SK-N-SH treated with all-trans-retinoic acid at 6 μM for 48 hours (cell line): ENCODE data around the gene MICU2.

Experiments used
- ARNTL ChIP-seq: fragments of 450-650 bp; formaldehyde crosslinking; IDR thresholded peaks from 2 replicates; pipeline ENCODE4 v1.5.0; 2020; ENCODE audit warnings: low read depth, mild to moderate bottlenecking, moderate library complexity, borderline replicate concordance
- BACH2 ChIP-seq: fragments of 250-450 bp; sonication (Bioruptor Pico); IDR thresholded peaks from 2 replicates; pipeline ENCODE4 v1.9.0; 2021; ENCODE audit warnings: mild to moderate bottlenecking, borderline replicate concordance
- CSDC2 ChIP-seq: fragments of 250-450 bp; sonication (Bioruptor Pico); IDR thresholded peaks from 2 replicates; pipeline ENCODE4 v1.5.0; 2020; ENCODE audit warnings: mild to moderate bottlenecking, moderate library complexity
- ESRRG ChIP-seq: fragments of 250-450 bp; sonication (Bioruptor Pico); IDR thresholded peaks from 2 replicates; pipeline ENCODE4 v1.6.1; 2021; ENCODE audit warnings: mild to moderate bottlenecking
- ISL1 ChIP-seq: fragments of 250-450 bp; sonication (Bioruptor Pico); IDR thresholded peaks from 2 replicates; pipeline ENCODE4 v2.1.2; 2022; ENCODE audit warnings: mild to moderate bottlenecking, moderate library complexity
- PATZ1 ChIP-seq: fragments of 250-450 bp; sonication (Bioruptor Pico); IDR thresholded peaks from 2 replicates; pipeline ENCODE4 v1.8.0; 2020; ENCODE audit warnings: mild to moderate bottlenecking, moderate library complexity, borderline replicate concordance
- PPARA ChIP-seq: fragments of 250-450 bp; sonication (Bioruptor Pico); IDR thresholded peaks from 2 replicates; pipeline ENCODE4 v1.5.0; 2020; ENCODE audit warnings: mild to moderate bottlenecking, borderline replicate concordance
- ZC3H10 ChIP-seq: fragments of 250-450 bp; sonication (Bioruptor Pico); IDR thresholded peaks from 2 replicates; pipeline ENCODE4 v1.5.1; 2021; ENCODE audit warnings: mild to moderate bottlenecking, moderate library complexity
- ZNF8 ChIP-seq: fragments of 450-650 bp; formaldehyde crosslinking; IDR thresholded peaks from 2 replicates; pipeline ENCODE4 v1.5.0; 2020; ENCODE audit warnings: mild to moderate bottlenecking, moderate library complexity

- no peak for TF ChIP-seq ESRRG (CRISPR knock-in tag)
- no peak for TF ChIP-seq ARNTL
- TF ChIP-seq BACH2 = no peak
- TF ChIP-seq ZNF8 (CRISPR knock-in tag) = no peak
- TF ChIP-seq CSDC2 (CRISPR knock-in tag) = no peak
- no peak for TF ChIP-seq PATZ1 (CRISPR knock-in tag)
- TF ChIP-seq ISL1 = no peak
- no peak for TF ChIP-seq ZC3H10 (CRISPR knock-in tag)
- TF ChIP-seq PPARA = no peak
Observed at GRCh38 chr13:21580736-21581135, 23.2 kb downstream of the MICU2 start.
